ACC112 (cell line): ENCODE data around the gene CEP250.
A peak's percentile ranks its signal among the peaks of the same experiment; 100 is the strongest.
"Not testable (repeated sequence)": the region's sequence is repeated elsewhere in the genome, so short reads cannot be mapped to it uniquely, and the experiment has no call there.

Source experiments
- H2AFZ ChIP-seq: fragments of 200-600 bp; sonication (generic); one replicate; pipeline ENCODE4 v1.6.0; 2017; ENCODE audit warnings: antibody characterized with exemption, low read length; ENCODE audit not compliant: unreplicated experiment
- H3K27ac ChIP-seq: fragments of 200-600 bp; sonication (generic); 2 replicates; pipeline ENCODE4 v1.5.1; 2014; ENCODE audit warnings: low read depth, mild to moderate bottlenecking, antibody characterized with exemption, low read length, moderate library complexity
- H3K27me3 ChIP-seq: fragments of 200-600 bp; sonication (generic); 2 replicates; pipeline ENCODE4 v1.6.1; 2014; ENCODE audit warnings: mild to moderate bottlenecking, antibody characterized with exemption, low read length, moderate library complexity, mixed read lengths; ENCODE audit not compliant: insufficient read depth
- H3K36me3 ChIP-seq: fragments of 200-600 bp; sonication (generic); 2 replicates; pipeline ENCODE4 v1.6.1; 2016; ENCODE audit warnings: mild to moderate bottlenecking, antibody characterized with exemption, low read length, moderate library complexity, mixed read lengths; ENCODE audit not compliant: insufficient read depth
- H3K4me1 ChIP-seq: fragments of 200-600 bp; sonication (generic); one replicate; pipeline ENCODE4 v1.6.1; 2016; ENCODE audit warnings: low read length, mixed read lengths; ENCODE audit not compliant: insufficient read depth, unreplicated experiment, control insufficient read depth
- H3K4me3 ChIP-seq: fragments of 200-600 bp; sonication (generic); 2 replicates; pipeline ENCODE4 v1.5.1; 2014; ENCODE audit warnings: mild to moderate bottlenecking, low read depth, low read length
- H3K79me2 ChIP-seq: fragments of 200-600 bp; sonication (generic); one replicate; pipeline ENCODE4 v1.6.0; 2016; ENCODE audit warnings: low read length; ENCODE audit not compliant: control insufficient read depth, unreplicated experiment, insufficient read depth

Gene CEP250

DNA sequence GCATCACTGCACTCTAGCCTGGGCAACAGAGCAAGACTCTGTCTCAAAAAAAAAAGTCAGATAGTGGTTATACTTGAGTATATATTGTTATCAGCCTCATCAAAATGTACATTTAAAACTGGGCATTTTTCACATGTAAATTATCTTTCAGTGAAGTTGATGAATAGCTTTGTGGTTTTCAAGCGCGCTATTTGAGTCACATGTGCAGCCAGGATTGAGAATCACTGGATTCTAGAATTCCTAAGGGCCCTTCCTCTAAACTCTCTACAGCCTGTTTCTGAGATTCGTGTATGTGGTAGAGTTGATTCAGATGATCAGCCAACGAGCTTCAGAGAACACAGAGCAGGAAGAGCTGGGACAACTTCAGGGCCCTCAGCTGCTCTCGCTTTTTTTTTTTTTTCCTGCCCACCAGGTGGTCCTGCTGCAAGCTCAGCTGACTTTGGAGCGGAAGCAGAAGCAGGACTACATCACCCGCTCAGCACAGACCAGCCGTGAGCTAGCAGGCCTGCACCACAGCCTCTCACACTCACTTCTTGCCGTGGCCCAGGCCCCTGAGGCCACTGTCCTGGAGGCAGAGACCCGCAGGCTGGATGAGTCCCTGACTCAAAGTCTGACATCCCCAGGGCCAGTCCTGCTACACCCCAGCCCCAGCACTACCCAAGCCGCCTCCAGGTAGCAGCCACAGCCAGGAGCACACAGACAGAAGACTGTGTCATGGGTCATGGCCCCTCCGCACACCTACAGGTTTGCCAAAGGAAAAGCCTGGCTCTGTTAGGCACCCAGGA is 55.7 kb downstream of the CEP250 start:
- peaks cover 12% of the 10 kb centered on the region for H3K36me3 ChIP-seq
- H3K4me3 ChIP-seq, result no peak overlapping the region
- no peaks in the 10 kb centered on the region for H3K79me2 ChIP-seq
- H3K4me1 ChIP-seq, result peaks cover 19% of the 10 kb centered on the region
- H3K27me3 ChIP-seq, result no peaks in the 10 kb centered on the region
- H3K27ac ChIP-seq, result no peak overlapping the region
- no peak overlapping the region for H2AFZ ChIP-seq

GRCh38 chr20:35511814-35512420 is 56.5 kb downstream of the CEP250 start:
- no peak overlapping the region for H3K27ac ChIP-seq
- H3K4me1 ChIP-seq, result peaks cover 19% of the 10 kb centered on the region
- no peaks in the 10 kb centered on the region for H3K27me3 ChIP-seq
- H2AFZ ChIP-seq, result no peak overlapping the region
- H3K36me3 ChIP-seq, result peaks cover 11% of the 10 kb centered on the region
- no peak overlapping the region for H3K4me3 ChIP-seq
- H3K79me2 ChIP-seq, result no peaks in the 10 kb centered on the region

DNA sequence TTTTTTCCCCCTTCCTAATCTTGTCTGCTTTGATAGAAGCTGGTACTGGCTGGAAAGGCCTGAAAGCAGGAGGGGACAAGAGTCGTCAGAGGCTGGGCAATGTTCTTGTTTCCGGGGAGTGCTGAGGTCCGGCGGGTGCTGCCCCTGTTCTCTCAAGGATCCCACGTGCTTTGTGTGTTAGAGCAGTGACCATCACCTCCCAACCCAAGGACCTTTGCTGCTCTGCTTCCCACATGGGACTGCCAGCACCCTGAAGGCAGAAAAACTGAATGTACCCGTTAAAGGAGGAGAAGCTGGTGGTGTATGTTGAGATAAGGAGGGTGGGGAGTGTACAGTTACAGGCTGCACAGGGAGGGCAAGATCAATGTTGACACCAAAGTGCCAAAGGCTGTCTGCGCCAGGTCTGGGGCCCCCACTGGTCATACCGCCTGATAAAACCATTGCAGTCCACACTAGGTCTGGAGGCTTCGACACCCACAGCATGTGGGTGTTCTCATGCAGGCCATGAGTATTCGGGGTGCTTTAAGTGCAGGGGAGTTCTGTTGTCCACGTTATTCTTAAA is 59.1 kb downstream of the CEP250 start:
- Histone ChIP-seq H3K79me2 (no peaks in the 10 kb centered on the region), H3K27me3 (no peaks in the 10 kb centered on the region), H3K27ac (no peak overlapping the region), H3K36me3 (peaks cover 10% of the 10 kb centered on the region), H3K4me3 (no peak overlapping the region), H2AFZ (no peak overlapping the region), H3K4me1 (peaks cover 19% of the 10 kb centered on the region)

- Histone ChIP-seq H3K4me1 (peaks cover 19% of the 10 kb centered on the region), H2AFZ (no peak overlapping the region), H3K27me3 (no peaks in the 10 kb centered on the region), H3K27ac (no peak overlapping the region), H3K36me3 (peaks cover 6% of the 10 kb centered on the region; the same call in 1 of the 2 replicates), H3K4me3 (no peak overlapping the region), H3K79me2 (no peaks in the 10 kb centered on the region)
Measured at GRCh38 chr20:35515341-35515740, 59.9 kb downstream of the CEP250 start.

DNA sequence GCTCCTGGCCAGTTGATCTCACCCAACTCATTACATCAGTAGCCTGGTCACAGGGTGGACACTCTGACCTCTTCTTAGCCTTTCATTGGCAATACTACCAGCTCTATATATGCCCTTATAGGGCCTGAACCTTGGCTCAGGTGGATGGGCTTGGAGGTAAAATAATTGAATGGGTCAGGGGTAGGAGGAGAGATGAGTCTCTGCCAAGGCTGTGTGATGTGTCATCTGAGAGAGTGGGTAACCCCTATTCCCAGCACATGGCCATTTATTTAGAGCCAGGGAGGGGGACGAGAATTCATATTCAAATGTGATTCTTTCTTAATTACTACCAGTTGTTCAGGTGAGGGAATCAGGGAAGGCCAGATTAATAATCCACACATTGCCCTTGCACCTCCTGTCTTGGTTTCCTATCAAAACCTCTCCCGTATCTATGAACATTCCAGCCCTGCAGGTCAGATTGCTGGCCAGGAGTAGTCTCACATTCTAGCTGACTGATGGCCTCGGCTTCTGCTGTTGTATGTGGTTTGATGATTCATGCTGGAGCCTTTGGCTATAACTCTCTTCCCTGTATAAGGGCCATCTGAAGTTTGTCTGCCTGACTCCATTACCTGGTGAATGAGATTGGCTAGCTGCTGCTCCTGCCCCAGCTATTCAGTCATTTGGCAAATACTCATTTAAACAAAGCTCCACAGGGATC is 60.7 kb downstream of the CEP250 start:
- peak overlapping the region; percentile 6; the same call in 1 of the 2 replicates for H3K27ac ChIP-seq

GRCh38 chr20:35517125-35517524 is 61.7 kb downstream of the CEP250 start:
- Histone ChIP-seq H3K4me1 (peaks cover 19% of the 10 kb centered on the region), H3K27ac (no peak overlapping the region), H3K79me2 (no peaks in the 10 kb centered on the region), H3K36me3 (no peaks in the 10 kb centered on the region), H2AFZ (no peak overlapping the region), H3K4me3 (no peak overlapping the region), H3K27me3 (no peaks in the 10 kb centered on the region)

More for the DNA sequence above, 60.7 kb downstream of the CEP250 start:
- no peak overlapping the region for H2AFZ ChIP-seq
- H3K36me3 ChIP-seq, result peaks cover 6% of the 10 kb centered on the region; the same call in 1 of the 2 replicates
- peaks cover 19% of the 10 kb centered on the region for H3K4me1 ChIP-seq
- H3K27me3 ChIP-seq, result no peaks in the 10 kb centered on the region
- H3K4me3 ChIP-seq, result no peak overlapping the region
- no peaks in the 10 kb centered on the region for H3K79me2 ChIP-seq

DNA sequence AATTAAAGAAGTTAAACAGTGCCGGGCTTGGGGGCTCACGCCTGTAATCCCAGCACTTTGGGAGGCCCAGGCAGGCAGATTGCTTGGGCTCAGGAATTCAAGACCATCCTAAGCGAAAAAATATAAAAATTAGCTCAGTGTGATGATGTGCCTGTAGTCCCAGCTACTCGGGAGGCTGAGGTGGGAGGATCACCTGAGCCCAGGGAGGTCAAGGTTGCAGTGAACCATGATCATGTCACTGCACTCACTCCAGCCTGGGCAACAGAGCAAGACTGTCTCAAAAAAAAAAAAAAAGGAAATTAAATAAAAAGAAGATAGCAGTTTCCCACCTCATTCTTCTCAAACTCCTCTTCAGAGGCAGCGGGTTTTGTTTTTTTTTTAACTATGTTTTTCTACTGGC is 62.4 kb downstream of the CEP250 start:
- not testable (repeated sequence) for H3K27ac ChIP-seq, H3K79me2 ChIP-seq, H3K4me3 ChIP-seq, H3K27me3 ChIP-seq, H2AFZ ChIP-seq, H3K36me3 ChIP-seq
- peaks cover 19% of the 10 kb centered on the region for H3K4me1 ChIP-seq

DNA sequence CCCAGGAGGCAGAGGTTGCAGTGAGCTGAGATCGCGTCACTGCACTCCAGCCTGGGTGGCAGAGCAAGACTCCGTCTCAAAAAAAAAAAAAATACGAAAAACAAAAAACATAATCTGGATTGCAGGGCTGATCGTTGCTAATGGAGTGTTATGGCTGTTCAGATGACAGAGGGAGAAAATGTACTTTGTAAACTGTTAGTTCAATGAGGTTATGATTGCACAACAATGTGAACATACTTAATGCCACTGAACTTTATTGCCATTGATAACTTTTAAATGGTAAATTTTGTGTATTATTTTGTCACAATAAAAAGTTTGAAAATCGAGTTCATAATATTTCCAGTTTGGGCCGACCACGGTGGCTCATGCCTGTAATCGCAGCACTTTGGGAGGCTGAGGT is 63.6 kb downstream of the CEP250 start:
- no peaks in the 10 kb centered on the region for H3K36me3 ChIP-seq
- peaks cover 19% of the 10 kb centered on the region for H3K4me1 ChIP-seq
- H2AFZ ChIP-seq, result no peak overlapping the region
- no peak overlapping the region for H3K27ac ChIP-seq
- no peaks in the 10 kb centered on the region for H3K27me3 ChIP-seq
- H3K79me2 ChIP-seq, result no peaks in the 10 kb centered on the region
- H3K4me3 ChIP-seq, result no peak overlapping the region

DNA sequence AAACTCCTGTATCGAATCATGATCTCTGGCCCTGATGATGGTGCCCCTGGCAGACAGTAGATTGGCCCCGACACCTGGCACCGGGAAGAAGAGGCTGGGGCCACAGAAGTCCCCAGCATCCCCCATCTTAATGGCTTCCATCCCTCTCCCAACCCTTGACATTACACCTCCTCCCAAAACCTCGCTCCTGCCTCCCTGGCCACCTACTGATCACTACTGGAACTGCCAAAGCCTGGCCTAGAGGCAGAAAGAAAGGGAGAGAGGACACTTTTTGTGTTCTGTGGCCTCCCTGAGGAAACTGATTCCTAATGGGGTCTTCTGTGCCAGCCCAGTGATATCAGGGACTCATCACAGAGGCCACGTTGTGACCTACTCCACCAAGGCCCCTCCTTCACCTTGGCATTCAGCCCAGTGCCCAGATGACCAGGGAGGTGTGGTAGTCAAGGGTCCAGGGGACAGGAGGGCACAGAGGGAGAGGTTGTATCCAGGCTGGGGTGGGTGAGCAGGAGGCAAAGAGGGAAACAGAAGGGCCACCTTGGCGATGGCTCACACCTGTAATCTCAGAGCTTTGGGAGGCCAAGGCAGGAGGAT is 68.0 kb downstream of the CEP250 start:
- Histone ChIP-seq H3K27me3 (no peaks in the 10 kb centered on the region), H3K4me3 (no peak overlapping the region), H3K27ac (no peak overlapping the region), H3K79me2 (no peaks in the 10 kb centered on the region), H2AFZ (no peak overlapping the region), H3K4me1 (no peaks in the 10 kb centered on the region), H3K36me3 (no peaks in the 10 kb centered on the region)

DNA sequence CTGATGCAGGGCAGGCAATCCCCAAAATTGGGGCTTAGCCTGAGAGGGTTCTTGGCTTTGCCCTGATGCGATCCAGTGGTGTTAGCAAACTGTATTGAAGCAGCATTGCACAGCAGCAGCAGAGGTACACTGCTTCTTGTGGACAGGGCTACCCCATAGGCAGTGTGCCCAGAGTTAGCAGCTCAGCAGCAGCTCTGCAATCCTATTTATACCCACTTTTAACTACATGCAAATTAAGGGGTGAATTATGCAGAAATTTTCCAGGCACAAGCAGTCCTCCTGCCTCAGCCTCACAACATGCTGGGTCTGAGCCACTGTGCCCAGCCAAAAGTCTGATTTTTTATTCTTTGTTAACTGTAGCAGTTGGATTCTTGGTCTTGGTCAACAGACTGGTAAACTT is 70.2 kb downstream of the CEP250 start:
- no peaks in the 10 kb centered on the region for H3K79me2 ChIP-seq
- H3K36me3 ChIP-seq, result no peaks in the 10 kb centered on the region
- H3K27ac ChIP-seq, result no peak overlapping the region
- no peaks in the 10 kb centered on the region for H3K4me1 ChIP-seq
- no peak overlapping the region for H3K4me3 ChIP-seq
- H3K27me3 ChIP-seq, result no peaks in the 10 kb centered on the region
- no peak overlapping the region for H2AFZ ChIP-seq
